ENCODE data around the gene SMG6.

- TF ChIP-seq POLR2A (IDR thresholded peaks at IDR 0.05), result no peak
- no peak for TF ChIP-seq CTCF (IDR thresholded peaks at IDR 0.05)
Measured at GRCh38 chr17:2312736-2313135, 9.2 kb upstream of the SMG6 start.

All from heart left ventricle (tissue), 13 donors.